Calu3 (cell line): ENCODE measurements around the gene NUTM1. TPM values are rescaled to one million over a fixed set of nuclear protein-coding genes. Genes with fewer than 3 reads are reported as not detected.
A peak's percentile ranks its signal among the peaks of the same experiment; 100 is the strongest.

ENCODE experiments used
- BruUV-seq: library from RNA; stranded (reverse); fragments of 400-500 nt; replicated peaks from 2 replicates; lab custom pipeline; 2021; lab: Mats Ljungman, UMichigan
- CTCF ChIA-PET: fragments of 300-600 bp; sonication (Branson Sonifier 250); formaldehyde crosslinking; loops from one replicate; lab custom pipeline; 2022; ENCODE audit warnings: antibody characterized with exemption; lab: Charles Lee
- DNase-seq: peaks from one replicate; pipeline ENCODE4 v3.0.0; 2022
- H3K27ac Mint-ChIP-seq: one replicate; pipeline ENCODE4 v1.8.0; 2022; ENCODE audit warnings: mixed read lengths; ENCODE audit not compliant: unreplicated experiment
- H3K27me3 Mint-ChIP-seq: one replicate; pipeline ENCODE4 v1.8.0; 2022; ENCODE audit warnings: mixed read lengths; ENCODE audit not compliant: unreplicated experiment
- H3K36me3 Mint-ChIP-seq: one replicate; pipeline ENCODE4 v1.8.0; 2022; ENCODE audit warnings: mild to moderate bottlenecking, moderate library complexity, mixed read lengths; ENCODE audit not compliant: insufficient read depth, unreplicated experiment
- H3K4me1 Mint-ChIP-seq: one replicate; pipeline ENCODE4 v1.8.0; 2022; ENCODE audit warnings: mild to moderate bottlenecking, low read depth, mixed read lengths; ENCODE audit not compliant: unreplicated experiment
- H3K4me3 Mint-ChIP-seq: one replicate; pipeline ENCODE4 v1.8.0; 2022; ENCODE audit warnings: mild to moderate bottlenecking, low read depth, moderate library complexity, mixed read lengths; ENCODE audit not compliant: unreplicated experiment
- H3K9me3 Mint-ChIP-seq: one replicate; pipeline ENCODE4 v1.8.0; 2022; ENCODE audit warnings: low read depth, mixed read lengths; ENCODE audit not compliant: unreplicated experiment
- CTCF ChIP-seq: fragments of 200-600 bp; IDR thresholded peaks from one replicate; pipeline ENCODE4 v1.8.0; 2022; ENCODE audit warnings: antibody characterized with exemption; ENCODE audit not compliant: unreplicated experiment
- intact Hi-C: fragments of 100-400 bp; cut with micrococcal nuclease; formaldehyde crosslinking; loops from one replicate; pipeline ENCODE4 v1.10.0; 2022; ENCODE audit not compliant: unreplicated experiment
- total RNA-seq: library from RNA; stranded (reverse); gene quantifications from 2 replicates; pipeline ENCODE4 v1.2.3, GENCODE V29; 2022

Gene NUTM1
- total RNA-seq, 1 experiment from 2014 or later, result not detected

DNA sequence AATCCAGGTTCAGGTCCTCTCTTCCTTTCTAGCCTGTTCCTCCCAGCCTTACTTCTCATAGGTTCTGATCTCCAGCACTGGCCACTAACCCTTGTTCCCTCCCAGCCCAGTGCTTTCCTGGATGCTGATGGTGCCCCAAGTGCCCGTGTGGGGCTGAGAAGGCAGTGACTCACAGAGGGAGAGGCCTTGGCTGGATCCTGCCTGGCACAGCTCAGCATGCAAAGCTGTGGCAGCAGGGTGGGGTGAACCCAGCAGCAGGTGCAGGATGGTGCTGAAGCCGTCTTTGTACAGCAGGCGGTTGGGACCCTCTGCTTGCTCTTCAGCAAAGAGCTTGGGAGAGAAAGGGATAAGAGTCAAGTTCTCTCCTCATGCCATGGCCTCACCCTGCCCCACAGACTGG lies 16.3 kb downstream of the NUTM1 start:
- Mint-ChIP-seq H3K27me3 (no peaks in the 10 kb centered on the region), H3K4me3 (no peak overlapping the region), H3K27ac (no peak overlapping the region), H3K9me3 (no peaks in the 10 kb centered on the region), H3K36me3 (peaks cover 21% of the 10 kb centered on the region), H3K4me1 (peaks cover 34% of the 10 kb centered on the region)
- no peak for TF ChIP-seq CTCF
- no TSS peak for BruUV-seq
- intact Hi-C loops, result no loop called here
- no peak for DNase-seq
- CTCF ChIA-PET, result interaction anchor here (1.3 kb wide), 1 partner anchor 16 kb away, joined by 8 read pairs; the partner anchor contains the start of genes NOP10 and NUTM1

- no TSS peak for BruUV-seq
- Mint-ChIP-seq H3K4me1 (peaks cover 34% of the 10 kb centered on the region), H3K27ac (peak overlapping the region; percentile 63), H3K36me3 (peaks cover 21% of the 10 kb centered on the region), H3K9me3 (no peaks in the 10 kb centered on the region), H3K4me3 (no peak overlapping the region), H3K27me3 (no peaks in the 10 kb centered on the region)
- intact Hi-C loops, result no loop called here
- no peak for TF ChIP-seq CTCF
- DNase-seq, result peak; percentile 61
- CTCF ChIA-PET, result interaction anchor here (1.3 kb wide), 1 partner anchor 17 kb away, joined by 8 read pairs; the partner anchor contains the start of genes NOP10 and NUTM1
Measured at GRCh38 chr15:34360298-34360697, 17.2 kb downstream of the NUTM1 start.

DNA sequence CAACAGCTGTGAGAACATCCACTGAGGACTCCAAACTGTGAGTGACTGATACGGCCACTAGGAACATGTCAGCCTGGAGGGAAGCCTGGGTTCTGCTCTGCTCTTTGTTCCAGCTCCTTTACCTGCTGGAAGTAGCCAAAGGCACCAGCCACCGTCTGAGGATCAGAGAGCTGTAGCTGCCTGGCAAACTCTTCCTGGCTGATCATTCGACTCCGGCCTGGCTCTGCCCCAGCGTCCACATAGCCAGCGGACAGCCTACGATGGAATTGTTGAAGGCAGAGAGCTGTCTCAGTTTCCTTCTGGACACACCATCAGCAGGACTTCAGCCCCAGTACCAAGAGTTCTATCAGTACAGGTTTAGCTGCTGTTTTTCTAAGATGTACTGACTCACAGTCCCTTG lies 18.2 kb downstream of the NUTM1 start:
- peaks cover 24% of the 10 kb centered on the region for H3K36me3 Mint-ChIP-seq
- no peak for TF ChIP-seq CTCF
- no peaks in the 10 kb centered on the region for H3K9me3 Mint-ChIP-seq
- intact Hi-C loops, result no loop called here
- no TSS peak for BruUV-seq
- no peak overlapping the region for H3K4me3 Mint-ChIP-seq
- no peak overlapping the region for H3K27ac Mint-ChIP-seq
- CTCF ChIA-PET, result no interaction called here
- no peak for DNase-seq
- H3K27me3 Mint-ChIP-seq, result no peaks in the 10 kb centered on the region
- H3K4me1 Mint-ChIP-seq, result peaks cover 34% of the 10 kb centered on the region

GRCh38 chr15:34362047-34362773 lies 19.1 kb downstream of the NUTM1 start:
- BruUV-seq, result no TSS peak
- Mint-ChIP-seq H3K4me1 (peaks cover 34% of the 10 kb centered on the region), H3K27me3 (no peaks in the 10 kb centered on the region), H3K4me3 (no peak overlapping the region), H3K36me3 (peaks cover 32% of the 10 kb centered on the region), H3K27ac (no peak overlapping the region), H3K9me3 (no peaks in the 10 kb centered on the region)
- no peak for TF ChIP-seq CTCF
- intact Hi-C loops, result no loop called here
- DNase-seq, result no peak
- CTCF ChIA-PET, result no interaction called here
